Suprapubic skin (tissue), 4 donors: ENCODE measurements around the gene PIGS. TPM values are rescaled to one million over a fixed set of nuclear protein-coding genes. Genes with fewer than 3 reads are reported as not detected.

Experiments
- DNase-seq, 2 donors: peaks; one replicate each; pipeline ENCODE4 v3.0.0-alpha.2; 2019; ENCODE audit warnings: low spot score in 2 of 2
- H3K27ac ChIP-seq: fragments of 200-600 bp; sonication (generic); one replicate; pipeline ENCODE4 v1.5.1; 2019
- H3K27me3 ChIP-seq: fragments of 200-600 bp; sonication (generic); one replicate; pipeline ENCODE4 v1.5.1; 2019
- H3K36me3 ChIP-seq: fragments of 200-600 bp; sonication (generic); one replicate; pipeline ENCODE4 v1.5.1; 2019
- H3K4me1 ChIP-seq: fragments of 200-600 bp; sonication (generic); one replicate; pipeline ENCODE4 v1.5.1; 2019
- H3K4me3 ChIP-seq: fragments of 200-600 bp; sonication (generic); one replicate; pipeline ENCODE4 v1.5.1; 2019; ENCODE audit warnings: mild to moderate bottlenecking
- H3K9me3 ChIP-seq: fragments of 200-600 bp; sonication (generic); one replicate; pipeline ENCODE4 v1.5.1; 2019
- CTCF ChIP-seq, 2 donors: fragments of 200-600 bp in 1 of 2; fragments of 450-650 bp in 1 of 2; sonication (generic) in 1 of 2; IDR thresholded peaks; one replicate each; pipeline ENCODE4 v1.5.1; 2016 to 2019; ENCODE audit warnings: antibody characterized with exemption in 2 of 2, mild to moderate bottlenecking in 1 of 2, moderate library complexity in 1 of 2
- EP300 ChIP-seq: sonication (generic); formaldehyde crosslinking; IDR thresholded peaks from one replicate; pipeline ENCODE4 v1.6.1; 2017; ENCODE audit warnings: antibody characterized with exemption
- POLR2A ChIP-seq, 2 donors: fragments of 450-650 bp; IDR thresholded peaks; one replicate each; pipeline ENCODE4 v1.6.1; 2017; ENCODE audit warnings: antibody characterized with exemption in 2 of 2, mild to moderate bottlenecking in 2 of 2, moderate library complexity in 2 of 2
- POLR2AphosphoS5 ChIP-seq, 3 donors: sonication (generic); formaldehyde crosslinking; IDR thresholded peaks; one replicate each; pipeline ENCODE4 v1.6.1; 2017; ENCODE audit warnings: antibody characterized with exemption in 3 of 3
- WGBS: methylation state at CpG from one replicate; pipeline ENCODE4 v1.1.5; 2018; 5-methylcytosine and 5-hydroxymethylcytosine counted together
- total RNA-seq, 4 donors: library from RNA; depleted of rRNA; stranded (reverse); fragments of >200 nt; gene quantifications; one replicate each; pipeline ENCODE4 v1.1.0, GENCODE V29; 2016

Gene PIGS
- total RNA-seq, 4 donors from 2014 or later: 38.1 to 76.4 (median 59.2) TPM

- H3K27ac ChIP-seq: no peak overlapping the region
- peaks cover 25% of the 10 kb centered on the region for H3K4me1 ChIP-seq
- no peaks in the 10 kb centered on the region for H3K9me3 ChIP-seq
- TF ChIP-seq CTCF (IDR thresholded peaks at IDR 0.05) (peak; percentile 79 to 88), POLR2A (IDR thresholded peaks at IDR 0.05) (no peak)
- no peak for DNase-seq
- WGBS: 72% methylated on average over 19 of the region's 26 CpGs
- H3K27me3 ChIP-seq: no peaks in the 10 kb centered on the region
- H3K36me3 ChIP-seq: peaks cover 16% of the 10 kb centered on the region
- no peak overlapping the region for H3K4me3 ChIP-seq
Measured at GRCh38 chr17:28547623-28548416, 23.5 kb downstream of the PIGS start.

- Histone ChIP-seq H3K4me1 (peaks cover 20% of the 10 kb centered on the region), H3K9me3 (no peaks in the 10 kb centered on the region), H3K27me3 (no peaks in the 10 kb centered on the region), H3K4me3 (no peak overlapping the region), H3K27ac (no peak overlapping the region), H3K36me3 (peaks cover 16% of the 10 kb centered on the region)
- TF ChIP-seq EP300 (no peak), POLR2A (IDR thresholded peaks at IDR 0.05) (no peak), POLR2AphosphoS5 (IDR thresholded peaks at IDR 0.05) (no peak), CTCF (IDR thresholded peaks at IDR 0.05) (no peak)
- no peak for DNase-seq
- WGBS: 97% methylated on average over 9 of the region's 14 CpGs
Measured at GRCh38 chr17:28547096-28547622, 24.2 kb downstream of the PIGS start.

GRCh38 chr17:28545787-28546415, 25.4 kb downstream of the PIGS start:
- Histone ChIP-seq H3K27me3 (no peaks in the 10 kb centered on the region), H3K4me1 (peaks cover 7% of the 10 kb centered on the region), H3K4me3 (no peak overlapping the region), H3K36me3 (peaks cover 16% of the 10 kb centered on the region), H3K27ac (no peak overlapping the region), H3K9me3 (no peaks in the 10 kb centered on the region)
- no peak for DNase-seq
- 57% methylated on average over 4 of the region's 6 CpGs for WGBS
- TF ChIP-seq POLR2AphosphoS5 (IDR thresholded peaks at IDR 0.05) (no peak), EP300 (no peak), CTCF (IDR thresholded peaks at IDR 0.05) (no peak), POLR2A (IDR thresholded peaks at IDR 0.05) (no peak)

- TF ChIP-seq POLR2AphosphoS5 (IDR thresholded peaks at IDR 0.05): no peak
- no peak for TF ChIP-seq EP300
- no peak for TF ChIP-seq CTCF (IDR thresholded peaks at IDR 0.05)
- no peak for TF ChIP-seq POLR2A (IDR thresholded peaks at IDR 0.05)
- 94% methylated on average over 2 of the region's 2 CpGs for WGBS
- DNase-seq: no peak
- Histone ChIP-seq H3K36me3 (peaks cover 16% of the 10 kb centered on the region), H3K4me1 (peaks cover 3% of the 10 kb centered on the region), H3K4me3 (no peak overlapping the region), H3K27ac (no peak overlapping the region), H3K27me3 (no peaks in the 10 kb centered on the region), H3K9me3 (no peaks in the 10 kb centered on the region)
Measured at GRCh38 chr17:28545141-28545503, 26.2 kb downstream of the PIGS start.

GRCh38 chr17:28544402-28545140, 26.8 kb downstream of the PIGS start:
- peaks cover 1% of the 10 kb centered on the region for H3K4me1 ChIP-seq
- no peak for DNase-seq
- no peak for TF ChIP-seq POLR2A (IDR thresholded peaks at IDR 0.05)
- no peak for TF ChIP-seq POLR2AphosphoS5 (IDR thresholded peaks at IDR 0.05)
- TF ChIP-seq CTCF (IDR thresholded peaks at IDR 0.05): no peak
- no peak for TF ChIP-seq EP300
- no peaks in the 10 kb centered on the region for H3K9me3 ChIP-seq
- peaks cover 16% of the 10 kb centered on the region for H3K36me3 ChIP-seq
- H3K27me3 ChIP-seq: no peaks in the 10 kb centered on the region
- 80% methylated on average over 4 of the region's 4 CpGs for WGBS
- no peak overlapping the region for H3K4me3 ChIP-seq
- no peak overlapping the region for H3K27ac ChIP-seq
